ENCODE data around the gene PRR23E.

Gene PRR23E

DNA sequence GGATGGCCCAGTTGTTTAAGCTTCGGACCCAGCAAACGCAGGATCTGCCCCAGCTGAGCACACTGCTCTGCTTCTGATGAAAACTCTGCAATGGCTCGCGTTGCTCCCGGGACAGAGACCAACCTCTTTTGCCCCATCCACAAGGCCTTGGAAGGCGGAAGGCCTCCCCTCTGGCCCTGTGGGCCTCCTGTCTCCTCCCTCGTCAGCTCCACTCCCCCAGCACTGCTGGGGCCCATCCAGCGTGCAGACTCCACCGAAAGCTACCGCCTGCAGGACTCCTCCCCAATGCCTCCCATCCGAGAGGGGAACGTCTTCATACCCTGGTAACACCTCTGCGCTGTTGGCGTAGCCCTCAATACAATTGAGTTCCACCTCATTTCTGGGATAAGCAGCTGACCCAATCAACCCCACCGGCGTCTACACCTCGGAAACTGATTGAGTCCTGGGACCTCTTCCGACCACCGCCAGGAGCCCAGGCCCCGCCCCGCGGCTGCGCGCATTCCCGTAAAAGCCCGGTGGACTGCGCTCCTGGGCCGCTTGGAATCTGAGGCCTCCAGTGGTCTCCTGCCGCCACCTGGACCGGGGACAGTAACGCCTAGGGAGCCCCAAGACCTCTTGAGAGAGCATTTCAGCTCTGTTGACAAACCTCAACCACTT is at the start of gene PRR23E:
Gene PRR23E, plus strand, starts transcription at position 556 of the 657 bp plus-strand sequence. CDS start 3,555 bp downstream, outside the sequence.
- H3K4me3 ChIP-seq, result no peak within 1 kb of the TSS
- no peak for TF ChIP-seq Cebpa-rat (IDR thresholded peaks at IDR 0.05)
- 0 out of 2 replicates have a peak, but pooled peaks cover 9% of the 10 kb centered on the region for H4K20me1 ChIP-seq
- H3K4me1 ChIP-seq, result no peaks in the 10 kb centered on the region
- no peak within 1 kb of the TSS for H3K4me2 ChIP-seq
- H3K9ac ChIP-seq, result no peak within 1 kb of the TSS
- H3K36me3 ChIP-seq, result 0 out of 2 replicates have a peak, but pooled peaks cover 9% of the 10 kb centered on the region
- peaks cover 34% of the 10 kb centered on the region for H3K9me3 ChIP-seq
- H3K27ac ChIP-seq, result no peak within 1 kb of the TSS
- no peaks in the 10 kb centered on the region for H3K27me3 ChIP-seq

- Histone ChIP-seq H3K9ac (no peak overlapping the region), H4K20me1 (no peaks in the 10 kb centered on the region), H3K4me1 (no peaks in the 10 kb centered on the region), H3K36me3 (no peaks in the 10 kb centered on the region), H3K9me3 (no peaks in the 10 kb centered on the region), H3K4me3 (no peak overlapping the region), H3K4me2 (no peak overlapping the region), H3K27me3 (no peaks in the 10 kb centered on the region), H3K27ac (no peak overlapping the region)
- no peak for TF ChIP-seq Cebpa-rat (IDR thresholded peaks at IDR 0.05)
Observed at GRCh38 chr3:127143172-127143571, 49.8 kb upstream of the PRR23E start.

GRCh38 chr3:127144631-127145030 is 48.3 kb upstream of the PRR23E start:
- Histone ChIP-seq H4K20me1 (no peaks in the 10 kb centered on the region), H3K27ac (no peak overlapping the region), H3K27me3 (no peaks in the 10 kb centered on the region), H3K9me3 (no peaks in the 10 kb centered on the region), H3K36me3 (no peaks in the 10 kb centered on the region), H3K4me3 (no peak overlapping the region), H3K4me1 (no peaks in the 10 kb centered on the region), H3K9ac (no peak overlapping the region), H3K4me2 (no peak overlapping the region)
- no peak for TF ChIP-seq Cebpa-rat (IDR thresholded peaks at IDR 0.05)

GRCh38 chr3:127145266-127145665 is 47.7 kb upstream of the PRR23E start:
- H3K9ac ChIP-seq, result no peak overlapping the region
- no peaks in the 10 kb centered on the region for H3K4me1 ChIP-seq
- H3K27ac ChIP-seq, result no peak overlapping the region
- H3K36me3 ChIP-seq, result no peaks in the 10 kb centered on the region
- H3K27me3 ChIP-seq, result no peaks in the 10 kb centered on the region
- TF ChIP-seq Cebpa-rat (IDR thresholded peaks at IDR 0.05), result no peak
- no peaks in the 10 kb centered on the region for H4K20me1 ChIP-seq
- no peak overlapping the region for H3K4me2 ChIP-seq
- H3K9me3 ChIP-seq, result no peaks in the 10 kb centered on the region
- no peak overlapping the region for H3K4me3 ChIP-seq

DNA sequence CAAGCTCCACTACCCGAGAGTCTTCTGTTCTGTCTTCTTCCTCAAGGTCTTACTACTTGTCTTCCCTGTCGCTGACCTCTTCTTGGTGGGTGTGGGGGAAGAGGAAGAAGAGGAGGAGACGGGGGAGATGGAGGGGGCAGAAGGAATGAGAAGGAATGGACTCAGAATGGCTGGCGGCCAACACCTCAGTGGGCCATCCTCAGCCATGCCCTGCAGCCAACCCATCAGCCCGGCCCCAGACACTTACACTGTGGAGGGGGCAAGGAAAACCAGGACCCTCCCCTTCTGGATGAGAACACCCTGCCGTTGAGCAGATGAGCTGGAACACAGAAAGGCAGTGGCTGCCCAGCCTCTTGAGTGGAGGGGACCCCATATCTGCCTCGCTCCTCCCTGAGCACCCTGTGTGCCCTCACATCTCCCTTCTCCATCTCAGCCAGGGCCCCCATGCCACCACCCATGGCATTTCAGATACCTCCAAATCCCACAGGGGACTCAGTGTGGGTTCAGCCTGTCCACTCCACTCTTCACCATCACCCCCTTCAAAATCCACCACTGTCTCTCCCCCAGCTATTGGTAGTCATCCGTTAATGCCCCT is 45.5 kb upstream of the PRR23E start:
- Histone ChIP-seq H3K4me3 (no peak overlapping the region), H3K36me3 (no peaks in the 10 kb centered on the region), H3K9ac (no peak overlapping the region), H3K4me2 (no peak overlapping the region), H3K4me1 (no peaks in the 10 kb centered on the region), H4K20me1 (no peaks in the 10 kb centered on the region), H3K9me3 (no peaks in the 10 kb centered on the region), H3K27ac (no peak overlapping the region), H3K27me3 (no peaks in the 10 kb centered on the region)
- no peak for TF ChIP-seq Cebpa-rat (IDR thresholded peaks at IDR 0.05)

- Histone ChIP-seq H3K4me2 (no peak overlapping the region), H3K27me3 (no peaks in the 10 kb centered on the region), H3K27ac (no peak overlapping the region), H3K36me3 (no peaks in the 10 kb centered on the region), H3K4me1 (no peaks in the 10 kb centered on the region), H3K9ac (no peak overlapping the region), H4K20me1 (no peaks in the 10 kb centered on the region; the same call in 1 of the 2 replicates), H3K9me3 (no peaks in the 10 kb centered on the region), H3K4me3 (no peak overlapping the region)
- no peak for TF ChIP-seq Cebpa-rat (IDR thresholded peaks at IDR 0.05)
Observed at GRCh38 chr3:127149621-127150310, 43.2 kb upstream of the PRR23E start.

DNA sequence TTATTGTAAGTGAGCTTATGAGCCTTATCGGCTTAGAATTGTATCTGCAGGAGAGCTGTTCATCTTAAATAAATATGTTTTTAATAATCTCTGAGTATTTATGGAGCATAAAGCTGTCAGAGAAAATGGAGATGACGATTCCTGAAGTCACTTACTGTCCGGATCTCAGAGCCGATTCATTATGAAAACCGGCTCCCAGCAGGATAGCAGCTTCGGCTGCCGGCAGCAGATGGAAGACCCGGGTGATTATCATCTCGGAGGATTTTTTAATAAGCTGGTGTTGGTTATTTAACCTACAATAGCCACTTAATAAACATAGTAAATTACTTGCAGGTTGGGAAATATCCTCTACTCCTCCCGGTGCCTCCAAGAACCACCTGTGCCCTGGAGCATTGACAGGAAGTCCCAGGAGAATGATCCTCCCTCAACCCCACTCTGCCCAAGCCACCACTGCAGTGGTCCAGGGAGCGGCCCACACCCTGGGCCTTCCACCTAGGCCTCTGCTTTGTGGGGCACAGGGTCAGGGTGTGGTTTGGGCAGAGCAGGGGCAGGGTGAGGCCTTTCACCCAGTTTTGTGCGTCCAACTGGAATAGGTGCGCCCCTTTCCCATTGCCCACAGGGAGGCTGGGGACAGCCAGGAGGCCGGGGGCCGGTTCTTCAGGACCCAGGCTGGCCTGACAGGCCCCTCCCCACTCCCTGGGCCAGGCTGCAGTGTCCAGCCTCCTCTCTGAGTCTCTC is 42.2 kb upstream of the PRR23E start:
- no peak for TF ChIP-seq Cebpa-rat (IDR thresholded peaks at IDR 0.05)
- Histone ChIP-seq H3K36me3 (no peaks in the 10 kb centered on the region), H3K4me1 (no peaks in the 10 kb centered on the region), H3K4me2 (no peak overlapping the region), H3K9me3 (no peaks in the 10 kb centered on the region), H3K27me3 (no peaks in the 10 kb centered on the region), H4K20me1 (no peaks in the 10 kb centered on the region; the same call in 1 of the 2 replicates), H3K9ac (no peak overlapping the region), H3K27ac (no peak overlapping the region), H3K4me3 (no peak overlapping the region)

- H3K4me2 ChIP-seq, result no peak overlapping the region
- H3K27ac ChIP-seq, result no peak overlapping the region
- no peak for TF ChIP-seq Cebpa-rat (IDR thresholded peaks at IDR 0.05)
- H3K36me3 ChIP-seq, result no peaks in the 10 kb centered on the region
- no peaks in the 10 kb centered on the region; the same call in 1 of the 2 replicates for H4K20me1 ChIP-seq
- no peak overlapping the region for H3K9ac ChIP-seq
- no peaks in the 10 kb centered on the region for H3K27me3 ChIP-seq
- H3K4me3 ChIP-seq, result no peak overlapping the region
- H3K4me1 ChIP-seq, result no peaks in the 10 kb centered on the region
- no peaks in the 10 kb centered on the region for H3K9me3 ChIP-seq
Observed at GRCh38 chr3:127151251-127151564, 41.7 kb upstream of the PRR23E start.

DNA sequence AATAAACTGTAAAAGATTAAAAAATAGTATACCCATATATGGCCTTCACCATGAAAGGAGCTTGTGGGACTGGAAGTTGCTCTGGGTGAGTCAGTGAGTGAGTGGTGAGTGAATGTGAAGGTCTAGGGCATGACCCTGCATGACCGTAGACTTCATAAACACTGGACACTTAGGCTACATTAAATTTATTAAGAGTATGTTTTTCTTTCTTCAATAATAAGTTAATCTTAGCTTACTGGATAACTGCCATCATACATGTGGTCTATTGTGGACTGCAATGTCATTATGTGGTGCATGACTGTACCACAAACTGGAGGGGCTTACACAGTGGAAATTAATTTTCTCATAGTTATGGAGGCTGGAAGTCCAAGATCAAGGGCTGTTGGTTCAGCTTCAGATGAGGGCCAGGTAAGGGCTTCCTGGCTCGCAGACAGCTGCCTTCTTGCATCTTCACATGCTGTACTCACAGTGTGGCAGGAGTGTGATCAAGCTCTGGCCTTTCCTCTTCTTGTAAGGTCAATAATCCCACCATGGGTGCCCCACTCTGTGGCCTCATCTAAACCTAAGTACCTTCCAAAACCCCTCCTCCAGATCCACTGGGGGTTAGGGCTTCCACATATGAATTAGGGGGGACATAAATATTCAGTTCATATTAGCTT is 40.8 kb upstream of the PRR23E start:
- no peaks in the 10 kb centered on the region for H3K9me3 ChIP-seq
- no peak for TF ChIP-seq Cebpa-rat (IDR thresholded peaks at IDR 0.05)

More for the DNA sequence above, 40.8 kb upstream of the PRR23E start:
- Histone ChIP-seq H3K27me3 (no peaks in the 10 kb centered on the region), H3K9ac (no peak overlapping the region), H3K4me3 (no peak overlapping the region), H3K4me1 (no peaks in the 10 kb centered on the region), H4K20me1 (no peaks in the 10 kb centered on the region; the same call in 1 of the 2 replicates), H3K4me2 (no peak overlapping the region), H3K27ac (no peak overlapping the region), H3K36me3 (no peaks in the 10 kb centered on the region)

Measured in BLaER1 (cell line).